Measurements from ENCODE around the gene DFFB. TPM values are rescaled to one million over a fixed set of nuclear protein-coding genes. Genes with fewer than 3 reads are reported as not detected.

The DFFB gene
- polyA plus RNA-seq, 1 donor from 2014 or later: 20.2 TPM

DNA sequence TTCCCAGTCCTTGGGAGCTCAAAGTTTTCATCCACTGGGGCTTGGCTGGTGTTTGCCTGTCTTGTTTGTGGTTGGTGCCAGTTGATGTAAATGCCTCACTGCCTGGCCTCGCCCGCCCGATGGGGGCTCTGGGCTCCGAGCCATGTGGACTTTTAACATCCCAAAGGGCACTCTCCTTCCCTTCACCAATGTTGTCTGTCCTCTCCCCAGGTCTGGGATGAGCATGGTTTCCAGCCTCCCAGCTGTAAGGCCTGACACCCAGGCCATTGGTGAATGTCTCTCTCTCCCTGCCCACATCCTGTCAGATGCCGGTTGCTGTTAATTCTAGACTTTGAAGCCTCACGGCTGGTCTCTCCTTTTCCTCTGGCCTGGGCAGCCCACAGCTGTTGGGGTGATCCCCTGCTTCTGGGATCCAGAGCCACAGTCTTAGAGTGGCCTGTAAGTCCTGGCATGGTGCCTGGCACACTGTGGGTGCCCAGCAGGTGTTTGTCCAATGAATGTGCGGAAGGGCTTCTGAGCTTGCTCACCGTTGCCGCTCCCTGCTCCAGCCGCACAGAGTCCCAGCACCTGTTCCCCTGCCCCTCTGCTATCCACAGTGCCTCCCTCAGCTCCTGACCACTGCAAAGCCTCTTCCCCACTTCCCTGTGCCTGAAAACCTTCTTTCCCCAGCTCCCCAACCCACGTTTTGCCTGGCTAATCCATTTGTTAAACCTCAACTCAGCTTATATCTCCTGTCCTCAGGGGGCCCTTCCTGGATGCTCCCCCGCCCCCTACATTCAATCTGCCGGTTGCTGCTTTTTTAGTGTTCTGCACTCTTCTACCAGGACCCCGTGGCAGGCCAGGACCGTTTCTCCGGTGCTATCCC lies 46.1 kb downstream of the DFFB start:
- Histone ChIP-seq H3F3A (ENCODE audit: insufficient read depth, low read length, poor library complexity, severe bottlenecking) (no peaks in the 10 kb centered on the region), H3K9me2 (ENCODE audit: insufficient read depth, low read length) (no peaks in the 10 kb centered on the region), H2AFZ (ENCODE audit: low read depth, low read length) (no peak overlapping the region), H3K27ac (ENCODE audit: low read length) (no peak overlapping the region), H3K9me3 (ENCODE audit: low read length) (no peaks in the 10 kb centered on the region), H3K9ac (ENCODE audit: low read length) (no peak overlapping the region), H3K36me3 (ENCODE audit: insufficient read depth, low read length) (no peaks in the 10 kb centered on the region), H3K4me3 (ENCODE audit: low read length) (no peak overlapping the region), H4K20me1 (ENCODE audit: insufficient read depth) (no peaks in the 10 kb centered on the region), H3K4me2 (ENCODE audit: low read length) (no peak overlapping the region), H3K27me3 (ENCODE audit: insufficient read depth, low read depth, low read length) (no peaks in the 10 kb centered on the region), H3K79me2 (replicated peaks; ENCODE audit: insufficient read depth, low read length) (peaks cover 16% of the 10 kb centered on the region)
- TF ChIP-seq, protein P1, sequence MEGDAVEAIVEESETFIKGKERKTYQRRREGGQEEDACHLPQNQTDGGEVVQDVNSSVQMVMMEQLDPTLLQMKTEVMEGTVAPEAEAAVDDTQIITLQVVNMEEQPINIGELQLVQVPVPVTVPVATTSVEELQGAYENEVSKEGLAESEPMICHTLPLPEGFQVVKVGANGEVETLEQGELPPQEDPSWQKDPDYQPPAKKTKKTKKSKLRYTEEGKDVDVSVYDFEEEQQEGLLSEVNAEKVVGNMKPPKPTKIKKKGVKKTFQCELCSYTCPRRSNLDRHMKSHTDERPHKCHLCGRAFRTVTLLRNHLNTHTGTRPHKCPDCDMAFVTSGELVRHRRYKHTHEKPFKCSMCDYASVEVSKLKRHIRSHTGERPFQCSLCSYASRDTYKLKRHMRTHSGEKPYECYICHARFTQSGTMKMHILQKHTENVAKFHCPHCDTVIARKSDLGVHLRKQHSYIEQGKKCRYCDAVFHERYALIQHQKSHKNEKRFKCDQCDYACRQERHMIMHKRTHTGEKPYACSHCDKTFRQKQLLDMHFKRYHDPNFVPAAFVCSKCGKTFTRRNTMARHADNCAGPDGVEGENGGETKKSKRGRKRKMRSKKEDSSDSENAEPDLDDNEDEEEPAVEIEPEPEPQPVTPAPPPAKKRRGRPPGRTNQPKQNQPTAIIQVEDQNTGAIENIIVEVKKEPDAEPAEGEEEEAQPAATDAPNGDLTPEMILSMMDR (IDR thresholded peaks at IDR 0.05; ENCODE audit: poor library complexity, severe bottlenecking): no peak
- no peak for TF ChIP-seq RAD21 (conservative IDR thresholded peaks at IDR 0.05)
- TF ChIP-seq MXI1 (conservative IDR thresholded peaks at IDR 0.05; ENCODE audit: poor library complexity, severe bottlenecking): no peak
- no peak for TF ChIP-seq EP300 (conservative IDR thresholded peaks at IDR 0.05; ENCODE audit: poor library complexity, severe bottlenecking)
- no peak for TF ChIP-seq EZH2 (IDR thresholded peaks at IDR 0.05; ENCODE audit: borderline replicate concordance, insufficient read depth, low read length, poor library complexity, severe bottlenecking)
- TF ChIP-seq, protein P2, sequence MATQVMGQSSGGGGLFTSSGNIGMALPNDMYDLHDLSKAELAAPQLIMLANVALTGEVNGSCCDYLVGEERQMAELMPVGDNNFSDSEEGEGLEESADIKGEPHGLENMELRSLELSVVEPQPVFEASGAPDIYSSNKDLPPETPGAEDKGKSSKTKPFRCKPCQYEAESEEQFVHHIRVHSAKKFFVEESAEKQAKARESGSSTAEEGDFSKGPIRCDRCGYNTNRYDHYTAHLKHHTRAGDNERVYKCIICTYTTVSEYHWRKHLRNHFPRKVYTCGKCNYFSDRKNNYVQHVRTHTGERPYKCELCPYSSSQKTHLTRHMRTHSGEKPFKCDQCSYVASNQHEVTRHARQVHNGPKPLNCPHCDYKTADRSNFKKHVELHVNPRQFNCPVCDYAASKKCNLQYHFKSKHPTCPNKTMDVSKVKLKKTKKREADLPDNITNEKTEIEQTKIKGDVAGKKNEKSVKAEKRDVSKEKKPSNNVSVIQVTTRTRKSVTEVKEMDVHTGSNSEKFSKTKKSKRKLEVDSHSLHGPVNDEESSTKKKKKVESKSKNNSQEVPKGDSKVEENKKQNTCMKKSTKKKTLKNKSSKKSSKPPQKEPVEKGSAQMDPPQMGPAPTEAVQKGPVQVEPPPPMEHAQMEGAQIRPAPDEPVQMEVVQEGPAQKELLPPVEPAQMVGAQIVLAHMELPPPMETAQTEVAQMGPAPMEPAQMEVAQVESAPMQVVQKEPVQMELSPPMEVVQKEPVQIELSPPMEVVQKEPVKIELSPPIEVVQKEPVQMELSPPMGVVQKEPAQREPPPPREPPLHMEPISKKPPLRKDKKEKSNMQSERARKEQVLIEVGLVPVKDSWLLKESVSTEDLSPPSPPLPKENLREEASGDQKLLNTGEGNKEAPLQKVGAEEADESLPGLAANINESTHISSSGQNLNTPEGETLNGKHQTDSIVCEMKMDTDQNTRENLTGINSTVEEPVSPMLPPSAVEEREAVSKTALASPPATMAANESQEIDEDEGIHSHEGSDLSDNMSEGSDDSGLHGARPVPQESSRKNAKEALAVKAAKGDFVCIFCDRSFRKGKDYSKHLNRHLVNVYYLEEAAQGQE (IDR thresholded peaks at IDR 0.05; ENCODE audit: borderline replicate concordance): no peak
- TF ChIP-seq POLR2AphosphoS5 (IDR thresholded peaks at IDR 0.05): no peak
- TF ChIP-seq SMC3 (conservative IDR thresholded peaks at IDR 0.05; ENCODE audit: poor library complexity): no peak
- no peak for TF ChIP-seq TAF1 (IDR thresholded peaks at IDR 0.05; ENCODE audit: low read depth)

DNA sequence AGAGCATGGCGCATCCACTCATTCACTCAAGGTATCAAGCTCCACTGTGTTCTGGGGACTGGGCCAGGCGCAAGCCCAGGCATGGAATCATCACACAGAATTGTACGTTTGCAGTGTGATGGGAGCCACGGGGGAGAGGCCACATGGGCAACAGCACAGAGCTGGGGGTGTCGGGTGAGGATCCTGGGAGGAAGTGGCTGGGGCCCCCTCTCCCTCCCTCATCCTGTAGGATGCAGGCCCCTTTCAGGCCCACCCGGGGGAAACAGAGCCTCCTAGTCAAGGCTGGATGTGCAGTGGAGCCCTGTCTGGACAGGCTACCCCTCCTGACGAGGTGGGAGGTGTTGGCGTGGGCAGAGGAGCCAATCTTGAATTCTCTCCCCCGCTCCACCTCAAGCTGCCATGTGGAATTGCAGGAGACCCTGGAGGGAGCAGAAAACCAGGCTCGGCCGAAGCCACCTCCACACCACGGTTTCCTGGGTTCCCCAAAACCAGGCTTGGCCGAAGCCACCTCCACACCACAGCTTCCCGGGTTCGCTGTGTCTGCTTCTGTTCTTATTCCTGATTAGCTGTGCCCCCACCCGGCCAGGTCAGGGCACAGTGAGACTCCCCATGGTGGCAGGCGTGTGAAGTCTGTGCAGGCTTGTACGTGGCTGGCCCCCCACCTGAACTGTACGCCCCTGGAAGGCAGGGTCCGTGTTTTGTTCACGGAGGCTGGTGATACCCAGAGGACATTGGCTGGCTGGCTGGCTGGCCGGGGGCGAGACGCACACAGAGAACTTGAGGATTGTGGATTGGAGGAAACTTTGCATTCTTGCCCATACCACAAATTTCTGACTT lies 46.9 kb downstream of the DFFB start:
- Histone ChIP-seq H3K9ac (ENCODE audit: low read length) (no peak overlapping the region), H3K27ac (ENCODE audit: low read length) (no peak overlapping the region), H2AFZ (ENCODE audit: low read depth, low read length) (no peak overlapping the region), H3K79me2 (replicated peaks; ENCODE audit: insufficient read depth, low read length) (peaks cover 8% of the 10 kb centered on the region), H3K4me2 (ENCODE audit: low read length) (no peak overlapping the region), H3K9me2 (ENCODE audit: insufficient read depth, low read length) (no peaks in the 10 kb centered on the region), H3K27me3 (ENCODE audit: insufficient read depth, low read depth, low read length) (no peaks in the 10 kb centered on the region), H3F3A (ENCODE audit: insufficient read depth, low read length, poor library complexity, severe bottlenecking) (no peaks in the 10 kb centered on the region), H4K20me1 (ENCODE audit: insufficient read depth) (no peaks in the 10 kb centered on the region), H3K36me3 (ENCODE audit: insufficient read depth, low read length) (no peaks in the 10 kb centered on the region), H3K9me3 (ENCODE audit: low read length) (no peaks in the 10 kb centered on the region), H3K4me3 (ENCODE audit: low read length) (no peak overlapping the region)
- no peak for TF ChIP-seq EZH2 (IDR thresholded peaks at IDR 0.05; ENCODE audit: borderline replicate concordance, insufficient read depth, low read length, poor library complexity, severe bottlenecking)
- TF ChIP-seq, protein P2 (IDR thresholded peaks at IDR 0.05; ENCODE audit: borderline replicate concordance): no peak
- TF ChIP-seq, protein P1 (IDR thresholded peaks at IDR 0.05; ENCODE audit: poor library complexity, severe bottlenecking): no peak
- no peak for TF ChIP-seq MXI1 (conservative IDR thresholded peaks at IDR 0.05; ENCODE audit: poor library complexity, severe bottlenecking)
- no peak for TF ChIP-seq EP300 (conservative IDR thresholded peaks at IDR 0.05; ENCODE audit: poor library complexity, severe bottlenecking)
- no peak for TF ChIP-seq RAD21 (conservative IDR thresholded peaks at IDR 0.05)
- no peak for TF ChIP-seq POLR2AphosphoS5 (IDR thresholded peaks at IDR 0.05)
- TF ChIP-seq SMC3 (conservative IDR thresholded peaks at IDR 0.05; ENCODE audit: poor library complexity): no peak

Measured in neural cell (in vitro differentiated cells).